ENCODE measurements around the gene SMG9. TPM values are rescaled to one million over a fixed set of nuclear protein-coding genes. Genes with fewer than 3 reads are reported as not detected.
"Not testable (repeated sequence)": the region's sequence is repeated elsewhere in the genome, so short reads cannot be mapped to it uniquely, and the experiment has no call there.

The SMG9 gene
- total RNA-seq, 3 donors from 2014 or later (not counting 1 experiment from before 2014, with no cell fraction given): 23.3 to 37.4 (median 28.3) TPM

- no peaks in the 10 kb centered on the region for H3K9me3 ChIP-seq (ENCODE audit: control insufficient read depth, insufficient read depth, low read length)
- no peaks in the 10 kb centered on the region for H3K36me3 ChIP-seq (ENCODE audit: control insufficient read depth, insufficient read depth, low read length)
- no peak overlapping the region for H3K4me3 Mint-ChIP-seq
- TF ChIP-seq CTCF (IDR thresholded peaks at IDR 0.05): no peak
- 74% methylated on average over 11 of the region's 11 CpGs for WGBS (ENCODE audit: insufficient coverage)
- no peak for DNase-seq
- peaks cover 40% of the 10 kb centered on the region for H3K4me1 ChIP-seq (ENCODE audit: control insufficient read depth, insufficient read depth, low read length)
- peaks cover 0 to 20% of the 10 kb centered on the region in 2 donors for H3K4me1 Mint-ChIP-seq
- intact Hi-C loops (cut with micrococcal nuclease): no loop called here
- H3K27ac ChIP-seq (ENCODE audit: low read length): no peak overlapping the region
- H3K27me3 ChIP-seq (ENCODE audit: control insufficient read depth, insufficient read depth, low read length): no peaks in the 10 kb centered on the region
- H3K4me3 ChIP-seq (ENCODE audit: low read length): no peak overlapping the region
- H3K27ac Mint-ChIP-seq: no peak overlapping the region
- peaks cover 14 to 30% of the 10 kb centered on the region in 2 donors for H3K27me3 Mint-ChIP-seq (ENCODE audit: low read depth in 2 of 2)
- no peaks in the 10 kb centered on the region for H3K9me3 Mint-ChIP-seq
- no peak for ATAC-seq
- H3K36me3 Mint-ChIP-seq: no peaks in the 10 kb centered on the region
These were observed 21.5 kb upstream of the SMG9 start for GRCh38 chr19:43776286-43776685.

GRCh38 chr19:43775299-43775890 is 20.6 kb upstream of the SMG9 start:
- WGBS (ENCODE audit: insufficient coverage): 94% methylated on average over 6 of the region's 7 CpGs
- no peak for TF ChIP-seq CTCF (IDR thresholded peaks at IDR 0.05)
- Mint-ChIP-seq H3K27me3 (ENCODE audit: low read depth in 2 of 2) (peaks cover 9 to 27% of the 10 kb centered on the region in 2 donors), H3K4me1 (peaks cover 0 to 17% of the 10 kb centered on the region in 2 donors), H3K27ac (no peak overlapping the region), H3K9me3 (no peaks in the 10 kb centered on the region), H3K36me3 (no peaks in the 10 kb centered on the region), H3K4me3 (no peak overlapping the region)
- Histone ChIP-seq H3K27ac (ENCODE audit: low read length) (no peak overlapping the region), H3K27me3 (ENCODE audit: control insufficient read depth, insufficient read depth, low read length) (no peaks in the 10 kb centered on the region), H3K4me3 (ENCODE audit: low read length) (no peak overlapping the region), H3K4me1 (ENCODE audit: control insufficient read depth, insufficient read depth, low read length) (peaks cover 32% of the 10 kb centered on the region), H3K36me3 (ENCODE audit: control insufficient read depth, insufficient read depth, low read length) (no peaks in the 10 kb centered on the region), H3K9me3 (ENCODE audit: control insufficient read depth, insufficient read depth, low read length) (no peaks in the 10 kb centered on the region)
- no peak for DNase-seq
- no peak for ATAC-seq
- intact Hi-C loops (cut with micrococcal nuclease): no loop called here

GRCh38 chr19:43774940-43775258 is 20.1 kb upstream of the SMG9 start:
- H3K4me3 ChIP-seq (ENCODE audit: low read length); H3K27ac Mint-ChIP-seq; H3K9me3 ChIP-seq (ENCODE audit: control insufficient read depth, insufficient read depth, low read length); DNase-seq; ATAC-seq; H3K27me3 ChIP-seq (ENCODE audit: control insufficient read depth, insufficient read depth, low read length); intact Hi-C loops (cut with micrococcal nuclease); H3K4me3 Mint-ChIP-seq; H3K36me3 ChIP-seq (ENCODE audit: control insufficient read depth, insufficient read depth, low read length); H3K27ac ChIP-seq (ENCODE audit: low read length); H3K9me3 Mint-ChIP-seq; H3K36me3 Mint-ChIP-seq: not testable (repeated sequence)
- 97% methylated on average over 11 of the region's 11 CpGs for WGBS (ENCODE audit: insufficient coverage)
- peaks cover 32% of the 10 kb centered on the region for H3K4me1 ChIP-seq (ENCODE audit: control insufficient read depth, insufficient read depth, low read length)
- peaks cover 9 to 30% of the 10 kb centered on the region in 2 donors for H3K27me3 Mint-ChIP-seq (ENCODE audit: low read depth in 2 of 2)
- peaks cover 0 to 17% of the 10 kb centered on the region in 2 donors for H3K4me1 Mint-ChIP-seq

- Mint-ChIP-seq H3K27me3 (ENCODE audit: low read depth in 2 of 2) (peaks cover 9 to 25% of the 10 kb centered on the region in 2 donors), H3K27ac (no peak overlapping the region), H3K36me3 (no peaks in the 10 kb centered on the region), H3K9me3 (no peaks in the 10 kb centered on the region), H3K4me1 (peaks cover 0 to 12% of the 10 kb centered on the region in 2 donors), H3K4me3 (no peak overlapping the region)
- Histone ChIP-seq H3K4me3 (ENCODE audit: low read length) (no peak overlapping the region), H3K27me3 (ENCODE audit: control insufficient read depth, insufficient read depth, low read length) (no peaks in the 10 kb centered on the region), H3K9me3 (ENCODE audit: control insufficient read depth, insufficient read depth, low read length) (no peaks in the 10 kb centered on the region), H3K36me3 (ENCODE audit: control insufficient read depth, insufficient read depth, low read length) (no peaks in the 10 kb centered on the region), H3K4me1 (ENCODE audit: control insufficient read depth, insufficient read depth, low read length) (peaks cover 27% of the 10 kb centered on the region), H3K27ac (ENCODE audit: low read length) (no peak overlapping the region)
- no peak for TF ChIP-seq CTCF (IDR thresholded peaks at IDR 0.05)
- WGBS (ENCODE audit: insufficient coverage): 84% methylated on average over 61 of the region's 63 CpGs
- intact Hi-C loops (cut with micrococcal nuclease): no loop called here
- ATAC-seq (no peak), DNase-seq (no peak)
These were observed 19.6 kb upstream of the SMG9 start for GRCh38 chr19:43774103-43774939.

All from natural killer cell (primary cell).